ENCODE measurements around the gene DRC1.

DNA sequence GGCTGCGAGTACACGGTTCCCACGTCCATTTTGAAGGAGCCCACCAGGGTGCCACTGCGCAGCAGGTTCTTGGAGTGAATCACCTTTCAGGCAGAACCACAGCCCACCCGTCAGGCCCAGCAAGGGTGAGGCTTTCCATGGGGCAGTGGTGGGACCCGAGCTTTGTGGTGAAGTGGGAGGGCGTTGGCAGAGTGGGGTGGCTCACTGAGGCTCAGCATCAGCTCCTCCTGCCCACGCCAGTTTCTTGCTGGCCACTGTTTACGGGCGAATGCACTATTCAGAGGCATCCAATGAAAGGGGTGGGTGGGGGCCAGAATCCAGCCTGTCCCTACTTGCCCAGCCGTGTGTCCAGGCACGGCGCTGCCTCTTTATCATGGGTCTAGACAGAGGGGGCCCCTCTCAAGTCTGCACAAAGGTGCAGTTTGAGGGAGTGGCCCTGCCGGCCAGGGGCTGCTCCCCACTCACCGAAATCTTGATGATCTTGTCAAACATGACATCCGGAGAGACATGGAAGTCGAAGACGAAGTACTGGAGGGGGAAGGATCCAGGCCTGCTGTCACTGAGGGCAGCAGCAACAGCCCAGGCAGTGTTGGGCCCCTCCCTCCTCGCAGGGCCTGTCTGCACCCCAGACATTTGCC, 87.6 kb downstream of the DRC1 start:
- TF ChIP-seq, protein P1, sequence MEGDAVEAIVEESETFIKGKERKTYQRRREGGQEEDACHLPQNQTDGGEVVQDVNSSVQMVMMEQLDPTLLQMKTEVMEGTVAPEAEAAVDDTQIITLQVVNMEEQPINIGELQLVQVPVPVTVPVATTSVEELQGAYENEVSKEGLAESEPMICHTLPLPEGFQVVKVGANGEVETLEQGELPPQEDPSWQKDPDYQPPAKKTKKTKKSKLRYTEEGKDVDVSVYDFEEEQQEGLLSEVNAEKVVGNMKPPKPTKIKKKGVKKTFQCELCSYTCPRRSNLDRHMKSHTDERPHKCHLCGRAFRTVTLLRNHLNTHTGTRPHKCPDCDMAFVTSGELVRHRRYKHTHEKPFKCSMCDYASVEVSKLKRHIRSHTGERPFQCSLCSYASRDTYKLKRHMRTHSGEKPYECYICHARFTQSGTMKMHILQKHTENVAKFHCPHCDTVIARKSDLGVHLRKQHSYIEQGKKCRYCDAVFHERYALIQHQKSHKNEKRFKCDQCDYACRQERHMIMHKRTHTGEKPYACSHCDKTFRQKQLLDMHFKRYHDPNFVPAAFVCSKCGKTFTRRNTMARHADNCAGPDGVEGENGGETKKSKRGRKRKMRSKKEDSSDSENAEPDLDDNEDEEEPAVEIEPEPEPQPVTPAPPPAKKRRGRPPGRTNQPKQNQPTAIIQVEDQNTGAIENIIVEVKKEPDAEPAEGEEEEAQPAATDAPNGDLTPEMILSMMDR (IDR thresholded peaks at IDR 0.05): no peak
- TF ChIP-seq POLR2AphosphoS5 (IDR thresholded peaks at IDR 0.05; ENCODE audit: insufficient read depth in 1 of 2, low read depth in 1 of 2): no peak

Data from vagina (tissue), 2 donors.